DND-41 (cell line): Measurements from ENCODE around the gene NOL11.

Source experiments
- CTCF ChIP-seq: IDR thresholded peaks from 2 replicates; pipeline ENCODE4 v1.5.1; 2012; ENCODE audit warnings: borderline replicate concordance, low read length, moderate library complexity, mild to moderate bottlenecking; ENCODE audit not compliant: poor library complexity, severe bottlenecking; ENCODE audit errors: extremely low read depth
- EZH2 ChIP-seq: IDR thresholded peaks from 3 replicates; pipeline ENCODE4 v1.6.1; 2012; ENCODE audit warnings: borderline replicate concordance, low read depth, mild to moderate bottlenecking, moderate library complexity, low read length, inconsistent platforms; ENCODE audit not compliant: severe bottlenecking

GRCh38 chr17:67679225-67679624 lies 38.5 kb upstream of the NOL11 start:
- TF ChIP-seq CTCF = no peak
- no peak for TF ChIP-seq EZH2
